Stimulated activated CD8-positive, alpha-beta memory T cell treated with anti-CD3 and anti-CD28 coated beads, Interleukin-7, amount 100 ng/mL, for 1 hour (primary cell): ENCODE data around the gene LAMA5.

Experiments used
- DNase-seq, 2 donors: peaks; one replicate each; pipeline ENCODE4 v3.0.0-alpha.2; 2020; ENCODE audit warnings: low read depth in 2 of 2

The LAMA5 gene

GRCh38 chr20:62360854-62361798, 6.0 kb downstream of the LAMA5 start:
- DNase-seq: no peak

DNA sequence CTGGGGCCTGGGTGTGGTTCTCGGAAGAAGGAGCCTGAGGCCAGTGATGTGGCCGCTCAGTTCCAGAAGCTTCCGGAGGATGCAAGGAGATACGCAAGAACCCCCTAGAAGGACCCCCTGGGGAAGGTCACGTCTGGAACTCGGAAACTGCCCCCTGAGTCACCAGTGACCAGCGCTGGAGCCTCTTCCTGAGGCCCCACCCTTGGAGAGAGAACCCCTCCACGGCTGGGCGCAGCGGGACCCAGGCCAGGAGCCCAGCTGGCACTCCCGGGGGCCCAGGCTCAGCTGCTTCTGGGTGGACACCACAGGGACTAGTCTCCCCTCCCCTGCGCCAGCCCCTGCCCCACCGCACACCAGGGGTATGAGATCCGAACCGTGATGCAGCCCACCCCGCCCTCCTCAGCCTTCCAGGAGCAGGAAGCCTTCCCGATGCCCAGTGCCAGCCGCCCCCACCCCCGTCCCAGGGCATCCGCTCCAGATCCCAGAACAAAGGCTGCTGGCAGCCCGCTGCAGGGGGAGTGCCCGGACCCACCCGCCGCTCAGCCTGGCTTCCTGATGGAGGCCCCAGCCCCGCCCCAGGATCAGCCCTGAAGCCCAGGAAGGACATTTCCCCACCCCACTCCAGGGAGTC, 7.5 kb downstream of the LAMA5 start:
- no peak for DNase-seq

GRCh38 chr20:62359043-62359490, 8.0 kb downstream of the LAMA5 start:
- no peak for DNase-seq

DNA sequence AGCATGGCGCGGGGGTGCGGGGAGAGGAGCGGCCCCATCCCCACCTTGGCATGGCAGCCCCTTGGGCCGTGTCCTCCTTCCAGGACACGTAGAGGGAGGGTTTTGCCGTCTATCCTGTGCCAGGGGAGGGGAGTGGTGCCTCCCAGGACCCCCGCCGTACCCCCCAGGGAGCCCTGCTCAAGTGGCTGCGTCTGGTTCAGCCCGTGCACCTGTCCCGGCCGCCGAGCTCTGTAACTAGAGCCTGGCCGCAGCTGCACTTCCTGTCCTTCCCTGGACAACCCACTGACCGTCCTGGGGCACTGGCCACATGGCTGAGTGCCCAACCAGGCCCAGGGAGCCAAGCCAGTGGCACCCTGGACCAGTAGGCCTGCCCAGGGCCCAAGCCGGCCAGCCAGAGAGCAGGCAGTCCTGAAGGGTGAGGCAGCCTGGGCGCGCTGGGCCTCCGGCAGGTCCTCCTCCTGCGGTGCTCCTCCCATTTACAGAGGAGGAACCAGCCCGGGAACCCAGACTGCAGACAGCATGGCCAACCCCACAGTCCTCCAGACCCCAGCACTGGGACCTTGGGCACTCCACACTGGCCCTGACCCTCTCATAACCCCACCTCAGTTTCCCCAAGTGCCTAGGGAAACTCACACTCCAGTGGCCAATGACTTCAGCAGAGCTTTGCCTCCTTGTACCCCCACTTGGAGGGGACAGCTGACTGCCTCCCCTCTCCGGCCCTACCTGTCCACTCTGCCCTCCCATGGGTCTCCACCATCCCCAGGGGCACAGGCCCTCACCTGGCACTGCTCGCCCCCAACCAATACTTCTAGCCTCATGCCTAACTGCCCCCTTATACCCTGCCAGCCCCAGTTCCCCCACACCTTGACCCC, 8.7 kb downstream of the LAMA5 start:
- DNase-seq: no peak

GRCh38 chr20:62357681-62358080, 9.4 kb downstream of the LAMA5 start:
- DNase-seq: no peak

DNA sequence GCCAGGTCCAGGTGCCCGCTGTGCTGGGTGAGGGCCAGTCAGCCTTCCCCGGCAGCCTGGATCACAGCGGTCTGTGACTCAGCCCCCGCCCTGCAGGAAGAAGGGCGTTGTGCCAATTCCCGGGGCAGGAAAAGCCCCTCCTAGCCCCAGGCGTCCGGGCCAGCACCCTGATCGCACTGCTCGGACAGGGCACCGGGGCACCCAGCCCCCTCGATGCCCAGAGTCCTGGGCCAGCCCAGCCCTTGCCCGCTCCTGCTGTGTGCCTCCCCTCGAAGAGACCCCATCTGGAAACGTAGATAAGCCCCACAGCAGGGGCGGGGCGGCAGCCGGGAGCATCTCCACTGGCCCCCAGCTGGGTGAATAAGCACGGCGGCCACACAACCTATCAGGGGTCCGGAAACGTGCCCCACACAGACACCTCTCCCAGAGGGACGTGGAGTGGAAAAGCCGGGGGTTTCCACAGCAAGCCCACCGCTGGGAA, 9.9 kb downstream of the LAMA5 start:
- DNase-seq: no peak

DNA sequence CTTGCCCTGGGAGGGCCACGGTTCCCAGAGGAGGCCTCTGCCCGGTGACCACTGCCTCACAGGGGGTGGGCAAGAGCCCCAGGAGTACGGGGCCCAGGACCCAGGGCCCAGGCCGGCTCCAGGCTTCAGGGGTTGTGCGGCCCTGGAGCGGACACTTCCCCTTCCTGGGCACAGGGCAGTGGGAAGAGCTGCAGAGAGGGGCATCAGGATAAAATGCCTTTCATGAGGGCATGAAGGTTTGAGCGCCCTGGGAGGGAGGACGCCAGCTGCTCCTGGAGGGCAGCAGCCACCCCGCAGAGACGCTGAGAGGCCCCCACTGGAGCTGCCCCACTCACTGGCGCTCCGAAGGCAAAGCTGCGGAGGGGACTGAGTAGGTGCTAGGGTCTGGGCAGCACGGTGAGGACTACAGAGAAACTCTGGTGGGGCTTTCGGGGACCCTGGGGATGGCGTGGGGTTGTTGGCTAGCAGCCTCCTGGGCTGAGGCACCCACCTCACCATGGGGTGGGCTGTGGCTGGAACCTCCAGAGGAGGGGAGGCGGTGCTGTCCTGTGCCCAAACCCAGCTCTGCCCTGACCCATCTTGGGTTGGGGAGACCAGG, 10.4 kb downstream of the LAMA5 start:
- DNase-seq: no peak

DNA sequence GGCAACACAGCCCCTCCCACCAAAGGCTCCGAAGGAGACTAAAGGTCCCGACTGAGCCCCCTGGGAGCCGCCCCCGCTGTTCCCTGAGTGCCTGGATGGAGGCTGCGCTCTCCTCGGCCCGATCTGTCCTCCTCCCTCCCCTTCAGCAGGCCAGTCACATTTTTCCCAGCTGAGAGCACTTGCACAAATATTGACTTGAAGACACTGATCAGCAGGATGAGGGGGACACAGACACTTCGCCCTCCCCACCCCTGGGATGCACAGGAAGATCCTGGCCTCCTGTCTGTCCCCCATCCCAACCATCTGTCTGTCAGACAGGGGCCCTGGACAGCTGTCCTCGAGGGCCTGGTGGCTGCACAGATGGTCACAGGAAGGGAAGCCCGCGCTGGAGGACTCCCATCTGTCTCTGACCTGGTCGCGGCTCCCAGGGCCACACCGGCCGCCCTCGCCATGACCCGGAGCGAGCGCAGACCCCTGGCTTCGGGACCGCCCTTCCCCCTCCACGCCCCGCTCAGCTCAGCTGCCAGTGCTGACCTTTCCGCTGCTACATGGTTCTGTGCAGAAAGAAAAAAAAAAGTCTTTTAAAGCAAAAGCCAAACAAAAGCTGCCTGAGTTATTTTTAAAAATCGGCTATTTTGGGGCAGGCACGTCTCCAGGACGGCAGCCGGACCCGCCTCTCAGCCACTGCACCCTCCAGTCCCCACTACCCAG, 11.1 kb downstream of the LAMA5 start:
- DNase-seq: no peak

- DNase-seq: no peak
Observed at GRCh38 chr20:62355516-62355877, 11.6 kb downstream of the LAMA5 start.

DNA sequence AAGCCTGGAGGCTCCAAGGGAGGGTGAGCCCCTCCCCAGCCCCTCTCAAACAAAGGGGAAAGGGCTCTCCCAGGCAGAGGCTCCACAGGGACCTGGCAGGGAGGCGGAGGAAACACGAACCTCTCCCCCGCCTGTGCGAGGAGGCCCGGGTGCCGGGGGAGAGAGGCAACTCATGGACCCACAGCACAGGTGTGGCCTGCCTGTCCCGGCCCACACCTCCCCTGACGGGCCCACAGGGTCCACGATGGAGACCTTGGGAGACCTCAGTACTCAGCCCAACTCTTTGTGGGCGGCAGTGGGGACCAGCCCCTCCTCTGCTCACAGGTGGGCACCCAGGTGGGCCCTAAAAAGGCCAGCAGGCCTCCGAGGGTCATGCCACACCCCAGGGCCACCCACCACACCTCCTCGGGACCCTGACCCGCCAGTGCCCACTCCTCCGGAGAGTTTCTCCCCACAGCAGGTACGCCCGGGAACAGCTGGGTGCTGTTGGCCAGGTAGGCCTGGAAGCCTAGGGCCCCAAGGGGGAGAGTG, 12.2 kb downstream of the LAMA5 start:
- no peak for DNase-seq

DNA sequence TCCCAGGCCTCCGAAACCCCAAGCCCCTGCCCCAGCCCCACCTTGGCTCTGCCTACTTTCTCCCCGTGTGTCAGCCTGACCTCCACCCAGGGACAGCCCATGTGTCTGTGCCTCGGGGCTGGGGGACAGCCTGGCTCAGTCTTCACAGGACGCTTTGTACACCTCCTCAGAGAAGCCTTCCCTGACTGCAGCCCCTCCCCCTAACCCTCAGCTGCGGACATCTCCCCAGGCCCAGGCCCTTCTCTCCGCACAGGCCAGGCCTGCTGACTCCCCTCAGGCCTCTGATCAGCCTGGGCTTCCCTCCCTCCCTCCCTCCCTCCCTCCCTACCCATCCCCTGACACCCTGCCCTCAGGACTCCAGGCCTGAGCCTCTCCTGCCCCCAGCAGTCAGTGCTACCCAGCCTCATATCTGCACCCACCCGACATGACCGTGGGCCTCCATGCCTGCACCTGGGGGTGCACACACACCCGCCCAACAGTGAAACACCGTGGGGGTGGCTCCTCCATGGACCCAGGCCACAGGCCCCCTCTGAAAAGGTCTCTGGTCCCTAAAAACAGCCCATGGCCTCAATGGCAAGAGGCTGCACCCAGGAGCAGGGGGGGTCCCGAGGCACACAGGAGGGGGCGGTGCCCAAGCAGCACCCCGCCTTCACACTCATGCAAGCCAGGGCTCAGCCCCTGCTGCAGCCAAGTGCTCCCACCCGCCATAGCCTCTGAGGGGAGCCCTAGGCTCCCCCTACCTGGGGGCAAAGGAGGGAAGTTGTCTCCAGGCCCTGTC, 12.9 kb downstream of the LAMA5 start:
- DNase-seq: no peak

DNA sequence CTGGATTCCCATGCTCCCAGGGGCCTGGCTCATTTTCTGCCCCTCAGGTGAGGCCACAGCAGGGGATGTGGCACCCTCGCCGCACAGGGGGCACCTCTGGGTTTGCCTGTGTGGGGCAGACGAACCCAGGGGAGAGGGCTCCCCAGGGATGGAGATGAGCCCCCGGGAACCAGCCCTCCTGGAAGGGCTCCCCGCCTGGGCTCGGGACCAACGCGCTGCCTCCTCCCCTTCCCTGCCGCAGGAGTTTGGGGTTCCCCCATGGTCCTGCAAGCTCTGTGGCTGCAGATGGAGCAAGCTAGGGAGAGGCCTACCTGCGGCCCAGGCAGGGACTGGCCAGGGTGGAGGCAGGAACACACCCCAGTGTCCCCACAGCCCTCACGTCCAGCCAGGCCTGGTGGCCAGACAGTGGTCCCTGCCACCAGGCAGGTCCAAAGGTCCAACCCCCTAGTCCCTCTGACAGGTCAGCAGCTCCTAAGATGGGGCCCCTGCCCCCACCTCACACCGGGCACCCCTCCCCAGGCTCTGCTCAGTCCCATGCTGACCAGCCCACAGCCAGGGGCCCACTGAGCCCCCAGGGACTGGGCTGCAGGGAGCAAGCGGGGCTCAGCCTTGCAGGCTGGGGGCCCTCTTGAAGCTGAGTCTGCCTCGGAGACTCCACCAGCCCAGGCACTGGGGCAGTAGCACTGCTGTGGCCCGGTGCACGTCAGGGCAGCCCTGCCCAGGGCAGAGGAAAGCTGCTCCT, 13.7 kb downstream of the LAMA5 start:
- no peak for DNase-seq

DNA sequence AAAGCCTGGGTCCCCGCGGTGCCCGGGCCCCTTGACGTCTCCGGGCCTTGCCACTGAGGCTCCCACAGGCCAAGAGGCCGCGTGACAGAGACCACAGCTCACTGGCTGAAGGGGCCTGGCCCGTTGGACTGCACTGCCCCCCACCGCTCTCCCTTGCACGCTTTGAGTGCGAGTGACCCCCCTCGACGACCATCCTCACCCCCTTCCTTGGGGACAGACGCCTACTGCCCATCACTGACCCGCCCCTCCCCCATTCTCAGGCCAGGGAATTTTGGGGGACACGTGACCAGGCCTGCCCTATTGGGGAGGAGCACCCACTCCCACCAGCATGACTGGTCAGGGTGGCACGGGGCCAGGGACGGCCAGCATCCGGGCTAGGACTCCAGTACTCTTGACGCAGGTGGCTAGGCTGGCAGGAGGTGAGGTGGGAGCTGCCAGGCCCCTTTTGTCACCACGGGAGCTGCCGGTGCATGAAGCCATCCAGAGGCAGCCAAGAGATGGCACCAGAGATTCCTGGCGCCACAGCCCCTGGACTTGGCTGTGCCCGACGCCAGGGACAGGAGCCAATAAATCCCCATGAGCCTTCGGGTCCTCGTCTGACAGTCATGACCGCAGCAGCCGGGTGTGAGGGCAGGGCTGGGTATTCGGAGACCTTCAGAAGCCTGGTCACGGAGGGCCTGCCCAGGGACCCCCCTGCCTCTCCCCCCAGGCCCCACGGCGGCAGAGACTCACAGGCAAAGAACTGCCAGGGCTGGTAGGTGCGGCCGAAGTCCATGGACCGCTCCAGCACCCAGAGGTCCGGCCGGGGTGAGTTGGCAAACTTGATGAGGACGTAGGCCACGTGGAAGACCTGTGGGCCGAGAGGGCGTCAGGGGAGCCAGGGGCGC, 14.5 kb downstream of the LAMA5 start:
- no peak for DNase-seq

DNA sequence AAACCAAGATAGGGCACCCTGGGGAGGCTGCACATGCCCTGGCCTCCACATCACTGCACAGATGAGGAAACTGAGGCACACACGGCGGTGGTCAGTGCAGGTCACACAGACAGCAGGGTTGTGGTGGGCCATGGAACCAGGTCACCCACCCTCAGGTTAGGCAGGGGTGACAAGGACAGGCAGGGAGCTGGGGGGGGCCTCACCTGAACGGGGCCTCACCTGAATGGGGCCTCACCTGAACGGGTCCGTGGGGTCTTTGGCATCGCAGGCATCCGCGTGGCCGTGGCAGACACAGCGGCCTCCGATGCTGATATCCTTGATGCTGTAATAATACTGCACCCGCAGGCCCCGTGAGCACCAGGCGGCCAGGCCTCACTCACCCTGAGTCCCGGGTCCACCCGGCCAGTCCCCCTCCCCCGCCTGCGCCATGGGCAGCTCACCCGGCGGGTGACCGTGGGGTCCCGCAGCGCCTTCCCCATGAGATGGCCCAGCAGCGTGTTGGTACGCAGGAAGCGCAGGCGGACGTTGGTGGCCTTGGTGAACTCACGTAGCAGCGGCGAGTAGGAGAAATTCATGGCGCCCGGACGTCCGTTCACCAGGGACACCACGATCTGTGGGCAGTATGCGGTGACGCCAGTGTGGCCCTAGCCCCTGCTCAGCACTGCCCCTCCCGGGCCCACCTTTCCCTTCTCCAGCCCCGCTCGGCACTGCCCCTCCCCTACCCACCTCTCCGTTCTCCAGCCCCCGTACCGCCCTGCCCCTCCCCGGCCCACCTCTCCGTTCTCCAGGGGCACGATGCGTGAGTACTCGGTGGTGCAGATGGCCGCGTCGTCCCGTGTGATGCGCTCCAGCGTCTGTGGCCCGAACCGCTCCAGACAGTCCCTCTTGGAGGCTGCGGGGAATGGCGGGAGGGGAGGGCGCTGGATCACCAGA, 15.4 kb downstream of the LAMA5 start:
- no peak for DNase-seq

DNA sequence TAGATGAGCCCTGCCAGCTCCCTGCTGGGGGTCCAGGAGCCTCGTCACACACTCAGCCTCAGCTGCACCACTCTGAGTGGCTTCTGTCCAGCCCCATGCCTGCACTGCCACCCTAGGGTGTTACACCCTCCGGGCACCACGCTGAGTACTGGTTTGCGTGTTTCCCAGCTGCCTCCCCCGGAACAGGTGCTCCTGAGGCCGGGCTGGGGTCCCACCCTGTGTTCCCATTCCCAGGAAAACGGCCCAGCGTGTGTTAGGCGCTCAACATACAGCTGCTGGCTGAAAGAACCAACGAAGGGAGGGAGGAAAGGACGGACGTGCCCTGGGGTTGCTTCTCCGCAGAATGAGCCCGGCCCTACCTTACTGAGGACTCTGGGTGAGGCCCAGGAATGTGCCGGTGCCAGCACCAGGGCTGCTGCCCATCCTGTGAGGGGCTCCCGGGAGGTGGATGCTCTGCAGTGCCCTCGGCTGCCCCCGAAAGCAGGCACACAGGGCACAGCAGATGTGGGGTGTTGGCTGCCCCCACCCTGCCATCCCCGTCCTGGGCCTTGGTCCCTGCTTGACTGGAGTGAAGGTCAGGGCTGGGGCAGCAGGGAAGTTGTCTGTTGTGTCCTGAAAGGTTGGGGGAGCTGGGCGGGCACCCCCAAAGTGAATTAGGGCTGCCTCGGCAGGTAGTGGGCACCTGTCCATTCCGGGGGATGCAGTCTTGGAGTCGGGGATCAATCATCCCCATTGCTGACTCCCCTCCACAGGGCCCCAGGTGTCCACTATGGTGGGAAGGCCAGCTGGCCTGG, 16.3 kb downstream of the LAMA5 start:
- no peak for DNase-seq

- no peak for DNase-seq
Observed at GRCh38 chr20:62350098-62350628, 16.9 kb downstream of the LAMA5 start.
